HCEC 1CT (cell line): Measurements from ENCODE around the gene GCSH.
"Not testable (repeated sequence)": the region's sequence is repeated elsewhere in the genome, so short reads cannot be mapped to it uniquely, and the experiment has no call there.

Experiments used
- DNase-seq: peaks from one replicate; pipeline ENCODE4 v3.0.0-alpha.2; 2017

The GCSH gene

DNA sequence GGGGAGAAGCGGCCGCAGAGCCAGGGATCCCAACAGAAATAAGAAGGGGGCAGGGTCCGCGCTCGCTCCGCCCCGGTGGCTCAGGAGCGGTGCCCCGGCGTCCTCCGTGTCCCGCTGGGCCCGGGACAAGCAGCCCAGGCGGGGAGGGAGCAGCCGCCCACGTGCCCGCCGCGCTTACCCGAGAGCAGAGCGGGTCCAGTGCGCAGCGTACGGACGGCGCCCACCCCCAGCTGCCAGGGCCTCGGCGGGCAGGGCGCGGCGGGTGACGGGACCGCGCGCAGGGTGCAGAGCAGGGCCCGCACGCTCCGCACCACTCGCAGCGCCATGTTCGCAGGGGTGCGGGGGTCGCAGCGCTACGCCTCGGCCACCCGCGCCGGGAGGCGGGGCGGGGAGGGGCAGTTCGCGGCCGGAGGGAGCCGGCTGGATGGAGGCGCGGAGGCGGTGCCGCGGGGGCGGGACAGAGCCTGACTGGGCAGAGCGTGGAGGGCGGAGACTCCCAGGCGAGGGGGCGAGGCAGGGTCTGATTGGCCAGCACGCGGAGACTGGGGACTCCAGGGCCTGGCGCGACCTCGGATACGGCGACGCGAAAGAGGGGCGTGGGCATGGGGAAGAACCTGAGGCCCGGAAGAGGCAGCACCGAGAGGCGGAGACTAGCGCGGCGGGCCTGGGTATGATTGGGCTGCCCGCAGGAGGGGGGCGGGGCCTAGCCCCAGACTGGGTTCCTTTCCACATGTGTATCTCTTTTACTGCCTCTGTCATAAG, at the start of gene GCSH:
TSS of gene GCSH (minus strand) at position 443 of the 762 bp plus-strand sequence. CDS start at position 326, 117 bp downstream.
- peak; percentile 98 for DNase-seq

DNA sequence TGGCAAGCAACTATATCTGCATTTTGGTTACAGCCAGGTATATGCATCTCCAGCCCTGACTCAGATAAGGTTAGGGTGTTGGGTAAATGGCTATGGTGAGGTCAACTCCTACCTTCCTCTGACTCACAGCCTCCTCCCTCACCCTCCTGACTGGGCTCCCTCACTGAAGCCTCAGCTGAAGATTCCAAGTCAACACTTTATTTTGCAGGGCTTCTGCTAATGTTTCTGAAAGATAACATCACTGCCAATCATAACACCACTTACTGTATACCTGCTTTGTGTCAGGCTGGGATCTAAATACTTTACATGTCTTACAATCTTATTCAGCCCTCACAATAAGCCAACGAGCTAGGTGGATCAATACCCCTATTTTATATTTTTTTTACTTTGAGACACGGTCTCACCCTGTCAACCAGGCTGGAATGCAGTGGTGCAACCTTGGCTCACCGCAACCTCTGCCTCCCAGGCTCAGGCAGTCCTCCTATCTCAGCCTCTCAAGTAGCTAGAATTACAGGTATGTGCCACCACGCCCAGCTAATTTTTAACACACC, 47.8 kb upstream of the GCSH start:
- no peak for DNase-seq

DNA sequence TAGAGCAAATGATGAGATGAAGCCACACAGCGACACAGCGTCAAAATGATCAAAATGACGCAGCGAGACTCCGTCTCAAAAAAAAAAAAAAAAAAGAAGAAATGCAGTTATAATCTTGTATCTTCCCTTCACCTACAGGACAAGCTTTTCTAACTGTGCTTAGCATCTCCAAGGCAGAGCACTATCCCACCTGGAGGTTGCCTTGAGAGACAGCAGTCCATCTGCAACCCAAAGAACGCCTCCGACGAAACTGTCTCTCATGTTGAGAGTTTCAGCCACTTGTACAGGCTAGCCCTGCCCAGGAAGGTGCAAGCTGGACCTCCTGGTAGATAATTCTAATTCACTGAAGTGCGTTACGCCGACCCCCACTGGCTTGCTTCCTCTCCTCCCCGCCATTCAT, 46.7 kb upstream of the GCSH start:
- no peak for DNase-seq

- DNase-seq: no peak
Measured at GRCh38 chr16:81140930-81141780, 45.0 kb upstream of the GCSH start.

DNA sequence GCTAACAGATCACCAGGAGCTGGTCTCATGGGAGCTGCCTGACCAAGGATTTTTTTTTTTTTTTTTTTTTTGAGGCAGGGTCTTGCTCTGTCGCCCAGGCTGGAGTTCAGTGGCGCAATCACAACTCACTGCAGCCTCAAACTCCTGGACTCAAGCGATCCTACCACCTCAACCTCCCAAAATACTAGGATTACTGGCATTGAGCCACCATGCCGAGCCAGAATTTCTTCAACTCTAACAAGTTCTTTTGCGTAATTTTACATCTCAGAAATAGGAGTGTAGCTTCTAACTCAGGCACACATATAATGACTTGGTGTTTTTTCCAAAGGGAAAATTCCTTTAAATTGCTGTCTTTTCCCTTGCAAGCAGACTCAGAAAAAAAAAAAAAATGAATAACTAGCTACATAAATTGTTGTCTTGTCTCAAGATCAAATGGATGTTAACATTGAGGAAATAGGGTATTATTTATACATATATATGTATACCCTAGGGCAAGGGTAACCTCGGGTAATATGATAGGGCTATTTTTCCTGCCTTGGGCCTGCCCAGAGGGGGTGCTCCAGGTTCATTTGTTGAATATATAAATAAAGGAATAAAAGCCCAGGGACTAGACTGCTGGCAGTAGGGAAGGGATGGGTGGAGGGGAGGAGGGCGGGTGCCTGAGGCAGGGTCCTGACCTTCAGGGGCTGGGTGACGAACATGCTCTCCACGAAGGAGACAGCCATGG, 42.8 kb upstream of the GCSH start:
- DNase-seq: no peak

GRCh38 chr16:81137754-81138153, 41.6 kb upstream of the GCSH start:
- DNase-seq: no peak

DNA sequence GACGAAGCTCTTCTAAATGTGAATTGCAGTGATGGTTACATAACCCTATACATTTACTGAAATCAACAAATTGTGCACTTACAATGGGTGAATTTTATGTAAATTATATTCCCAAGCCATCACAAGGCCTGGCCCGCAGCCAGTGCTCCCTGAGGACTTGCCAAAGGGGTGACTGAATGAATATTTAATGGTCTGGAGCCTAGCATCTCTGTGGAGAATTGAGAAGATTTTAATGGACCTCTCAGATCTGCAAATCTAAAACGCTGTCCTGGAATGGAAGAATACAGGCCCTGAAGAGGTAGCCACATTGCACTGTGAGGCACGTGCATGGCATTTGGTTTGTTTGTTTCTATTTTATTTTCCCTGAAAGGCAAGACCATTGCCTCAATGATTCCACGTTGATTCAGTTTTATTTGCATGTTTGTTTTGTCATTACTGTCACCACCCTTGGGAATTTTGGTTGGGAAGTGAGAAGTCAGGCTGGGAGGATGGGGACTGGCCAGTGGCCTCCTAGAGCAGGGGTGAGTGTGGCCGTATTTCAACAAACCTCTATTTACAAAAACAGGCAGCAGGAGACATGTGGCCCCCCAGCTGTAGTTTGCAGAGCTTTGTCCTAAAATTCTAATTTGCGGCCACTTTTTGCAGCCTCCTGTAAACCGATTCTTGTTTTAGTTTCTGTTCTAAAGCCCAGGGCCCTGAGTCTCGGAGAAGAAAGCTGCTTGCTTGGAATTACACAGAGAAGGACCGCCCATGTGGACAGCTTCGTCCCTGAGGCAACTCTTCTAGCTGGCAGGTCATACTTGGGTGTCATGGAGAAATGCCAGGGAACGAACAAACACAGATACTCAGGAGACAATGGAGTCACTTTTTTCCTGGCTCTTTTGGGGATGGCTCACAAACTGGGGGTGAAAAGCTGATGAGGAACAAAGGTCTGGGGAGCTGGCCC, 40.5 kb upstream of the GCSH start:
- no peak for DNase-seq

DNA sequence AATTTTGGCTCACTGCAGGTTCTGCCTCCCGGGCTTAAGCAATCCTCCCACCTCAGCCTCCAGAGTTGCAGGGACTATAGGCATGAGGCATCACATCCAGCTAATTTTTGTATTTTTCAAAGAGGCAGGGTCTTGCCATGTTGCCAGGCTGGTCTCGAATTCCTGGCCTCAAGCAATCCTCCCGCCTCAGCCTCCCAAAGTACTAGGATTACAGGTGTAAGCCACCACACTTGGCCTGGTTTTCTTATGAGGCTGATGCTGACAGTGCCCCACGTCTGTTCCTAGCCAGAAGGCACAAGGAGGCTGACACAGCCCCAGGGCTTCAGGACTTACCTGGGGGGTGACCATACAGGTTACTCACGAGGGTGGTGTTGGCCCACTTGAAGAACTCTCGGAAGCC, 33.9 kb upstream of the GCSH start:
- no peak for DNase-seq

- no peak for DNase-seq
Measured at GRCh38 chr16:81128726-81129524, 32.7 kb upstream of the GCSH start.

- DNase-seq: no peak
Measured at GRCh38 chr16:81127051-81127450, 30.9 kb upstream of the GCSH start.

DNA sequence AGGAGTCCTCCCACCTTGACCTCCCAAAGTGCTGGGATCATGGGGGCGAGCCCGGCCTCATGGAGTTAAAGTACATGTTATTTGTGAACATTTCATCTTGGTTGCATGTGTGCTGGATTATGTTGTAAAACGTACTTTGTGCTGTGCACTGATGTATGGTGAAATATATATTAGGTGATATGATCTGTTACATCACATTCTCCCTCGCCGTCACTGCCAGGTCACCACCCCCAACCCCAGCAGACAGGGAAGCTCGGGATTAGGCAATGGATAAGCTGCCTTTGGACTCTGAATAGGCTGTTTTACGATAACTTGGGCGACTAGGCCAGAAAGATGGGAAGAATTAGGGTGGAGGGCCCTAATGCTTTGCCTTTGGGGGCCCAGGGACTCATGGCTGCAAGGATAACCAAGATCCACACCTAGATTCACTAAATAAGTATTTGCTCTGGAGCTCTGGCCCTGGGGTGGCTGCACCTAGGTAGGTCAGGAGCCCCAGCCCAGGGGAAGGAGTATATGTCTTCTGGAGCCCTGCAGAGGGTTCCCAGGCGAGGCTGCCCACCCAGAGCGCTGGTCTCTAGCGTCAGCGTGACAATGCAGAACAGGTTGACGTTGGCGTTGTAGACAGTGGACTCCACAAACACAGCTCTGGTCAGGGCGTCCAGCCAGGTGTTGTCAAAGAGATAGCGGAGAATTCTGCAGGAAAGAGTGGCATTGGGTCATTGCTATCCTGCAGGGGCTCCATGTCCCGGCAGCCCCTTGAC, 27.1 kb upstream of the GCSH start:
- DNase-seq: no peak

GRCh38 chr16:81121474-81121990, 25.3 kb upstream of the GCSH start:
- no peak for DNase-seq

GRCh38 chr16:81117436-81117835, 21.2 kb upstream of the GCSH start:
- no peak for DNase-seq

DNA sequence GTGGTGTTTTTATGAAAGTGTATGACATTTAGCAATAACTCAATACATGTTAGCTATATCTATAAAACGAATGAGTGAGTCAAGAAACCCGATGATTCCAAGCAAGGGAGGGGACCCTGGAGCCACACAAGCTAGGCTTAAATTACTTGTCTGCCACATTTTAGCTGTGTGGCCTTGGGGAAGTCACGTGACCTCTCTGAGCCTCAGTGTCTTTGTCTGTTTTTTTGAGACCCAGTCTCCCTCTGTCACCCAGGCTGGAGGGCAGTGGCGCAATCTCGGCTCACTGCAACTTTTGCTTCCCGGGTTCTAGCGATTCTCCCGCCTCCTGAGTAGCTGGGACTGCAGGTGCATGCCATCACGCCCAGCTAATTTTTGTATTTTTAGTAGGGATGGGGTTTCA, 20.1 kb upstream of the GCSH start:
- no peak for DNase-seq

GRCh38 chr16:81112453-81112852, 16.3 kb upstream of the GCSH start:
- DNase-seq: no peak

GRCh38 chr16:81109274-81109673, 13.1 kb upstream of the GCSH start:
- not testable (repeated sequence) for DNase-seq

DNA sequence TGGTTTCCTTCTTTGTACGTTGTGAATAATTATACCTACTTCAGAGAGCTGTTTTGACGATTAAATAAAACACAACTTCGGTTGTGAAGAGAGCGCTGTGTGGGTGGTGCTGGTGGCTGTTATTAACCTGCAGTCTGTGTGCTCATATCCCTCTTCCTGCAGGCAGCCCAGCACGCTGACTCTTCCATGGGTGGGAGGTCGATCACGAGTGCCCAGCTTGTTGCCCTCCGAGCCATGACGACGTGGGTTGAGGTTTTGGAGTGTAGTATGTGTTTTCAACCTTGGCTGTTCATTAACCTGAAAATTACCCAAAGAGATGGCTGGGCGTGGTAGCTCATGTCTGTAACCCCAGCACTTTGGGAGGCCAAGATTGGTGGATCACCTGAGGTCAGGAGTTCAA, 11.3 kb upstream of the GCSH start:
- no peak for DNase-seq

DNA sequence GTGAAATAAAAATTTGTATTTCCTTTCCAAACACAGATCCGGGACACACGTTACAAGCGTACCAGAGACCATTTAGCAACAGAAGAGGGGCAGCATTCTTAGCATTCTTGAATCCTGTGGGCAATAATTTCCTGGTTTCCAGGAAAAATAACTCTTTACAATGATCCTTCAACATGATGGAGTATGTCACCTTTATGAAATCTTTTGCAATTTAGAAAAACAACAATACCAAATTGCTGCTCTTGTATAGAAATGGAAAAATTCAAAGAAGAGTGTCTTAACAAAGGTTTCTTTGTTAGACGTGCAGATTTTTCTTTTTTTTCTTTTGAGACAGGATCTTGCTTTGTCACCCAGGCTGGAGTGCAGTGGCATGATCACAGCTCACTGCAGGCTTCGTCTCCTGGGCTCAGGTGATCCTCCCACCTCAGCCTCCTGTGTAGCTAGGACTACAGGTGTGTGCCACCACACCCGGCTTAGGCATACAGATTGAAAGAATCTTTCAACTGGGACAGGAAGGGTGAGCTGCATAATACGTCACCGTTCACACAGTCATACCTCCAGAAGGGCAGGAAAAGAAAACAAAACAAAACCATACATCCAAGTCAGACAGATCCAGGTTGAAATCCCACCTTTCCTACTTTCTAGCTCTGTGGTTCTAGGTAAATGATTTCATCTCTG, 10.8 kb upstream of the GCSH start:
- no peak for DNase-seq

GRCh38 chr16:81105946-81106345, 9.8 kb upstream of the GCSH start:
- DNase-seq: no peak

- DNase-seq: no peak
Measured at GRCh38 chr16:81101702-81102101, 5.5 kb upstream of the GCSH start.
